ENCODE measurements around the gene COLEC12.
A peak's percentile ranks its signal among the peaks of the same experiment; 100 is the strongest.

COLEC12 gene

DNA sequence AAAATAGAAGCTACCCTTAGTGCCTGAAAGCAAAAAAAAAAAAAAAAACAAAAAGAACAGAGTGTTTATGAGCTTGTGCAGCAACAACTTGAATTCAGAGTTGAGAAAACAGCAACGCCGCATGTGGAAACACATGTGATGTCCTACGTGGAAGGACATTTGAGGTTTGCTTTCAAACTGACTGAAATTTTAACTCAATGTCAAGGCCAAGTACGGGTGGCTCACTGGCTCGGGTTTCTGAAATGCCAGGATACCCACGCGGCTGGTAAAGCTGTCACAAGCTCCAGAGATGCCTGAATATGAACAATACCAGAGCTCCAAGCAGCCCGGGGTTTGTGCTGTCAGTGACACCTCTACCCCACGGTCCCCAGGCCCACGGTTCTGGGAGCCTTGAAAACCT lies 160.5 kb downstream of the COLEC12 start:
- Histone ChIP-seq H3K36me3 (ENCODE audit: control insufficient read depth in 2 of 2, insufficient read depth in 1 of 2, low read length in 2 of 2) (no peaks in the 10 kb centered on the region), H3K27ac (ENCODE audit: extremely low read depth, low read depth, low read length) (no peak overlapping the region), H3K4me1 (ENCODE audit: control insufficient read depth, insufficient read depth, low read length) (no peaks in the 10 kb centered on the region), H3K9me3 (ENCODE audit: control insufficient read depth, insufficient read depth, low read depth, low read length) (no peaks in the 10 kb centered on the region), H3K4me3 (ENCODE audit: low read depth, low read length) (no peak overlapping the region)
- TF ChIP-seq ZBTB20 (tag by site-specific recombination; IDR thresholded peaks at IDR 0.05) (no peak), KLF16 (tag by site-specific recombination; IDR thresholded peaks at IDR 0.05) (no peak)
- TF ChIP-seq, protein P1, sequence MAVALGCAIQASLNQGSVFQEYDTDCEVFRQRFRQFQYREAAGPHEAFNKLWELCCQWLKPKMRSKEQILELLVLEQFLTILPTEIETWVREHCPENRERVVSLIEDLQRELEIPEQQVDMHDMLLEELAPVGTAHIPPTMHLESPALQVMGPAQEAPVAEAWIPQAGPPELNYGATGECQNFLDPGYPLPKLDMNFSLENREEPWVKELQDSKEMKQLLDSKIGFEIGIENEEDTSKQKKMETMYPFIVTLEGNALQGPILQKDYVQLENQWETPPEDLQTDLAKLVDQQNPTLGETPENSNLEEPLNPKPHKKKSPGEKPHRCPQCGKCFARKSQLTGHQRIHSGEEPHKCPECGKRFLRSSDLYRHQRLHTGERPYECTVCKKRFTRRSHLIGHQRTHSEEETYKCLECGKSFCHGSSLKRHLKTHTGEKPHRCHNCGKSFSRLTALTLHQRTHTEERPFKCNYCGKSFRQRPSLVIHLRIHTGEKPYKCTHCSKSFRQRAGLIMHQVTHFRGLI (tag by site-specific recombination; IDR thresholded peaks at IDR 0.05), result no peak
- TF ChIP-seq, protein P2, sequence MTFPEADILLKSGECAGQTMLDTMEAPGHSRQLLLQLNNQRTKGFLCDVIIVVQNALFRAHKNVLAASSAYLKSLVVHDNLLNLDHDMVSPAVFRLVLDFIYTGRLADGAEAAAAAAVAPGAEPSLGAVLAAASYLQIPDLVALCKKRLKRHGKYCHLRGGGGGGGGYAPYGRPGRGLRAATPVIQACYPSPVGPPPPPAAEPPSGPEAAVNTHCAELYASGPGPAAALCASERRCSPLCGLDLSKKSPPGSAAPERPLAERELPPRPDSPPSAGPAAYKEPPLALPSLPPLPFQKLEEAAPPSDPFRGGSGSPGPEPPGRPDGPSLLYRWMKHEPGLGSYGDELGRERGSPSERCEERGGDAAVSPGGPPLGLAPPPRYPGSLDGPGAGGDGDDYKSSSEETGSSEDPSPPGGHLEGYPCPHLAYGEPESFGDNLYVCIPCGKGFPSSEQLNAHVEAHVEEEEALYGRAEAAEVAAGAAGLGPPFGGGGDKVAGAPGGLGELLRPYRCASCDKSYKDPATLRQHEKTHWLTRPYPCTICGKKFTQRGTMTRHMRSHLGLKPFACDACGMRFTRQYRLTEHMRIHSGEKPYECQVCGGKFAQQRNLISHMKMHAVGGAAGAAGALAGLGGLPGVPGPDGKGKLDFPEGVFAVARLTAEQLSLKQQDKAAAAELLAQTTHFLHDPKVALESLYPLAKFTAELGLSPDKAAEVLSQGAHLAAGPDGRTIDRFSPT (tag by site-specific recombination; IDR thresholded peaks at IDR 0.05), result no peak
- ChIA-PET CTCF (no interaction called here), POLR2A (interaction anchor here (0.6 kb wide), 2 partner anchors 67 to 88 kb away, joined by 3 to 4 read pairs; no protein-coding TSS in a partner anchor)

DNA sequence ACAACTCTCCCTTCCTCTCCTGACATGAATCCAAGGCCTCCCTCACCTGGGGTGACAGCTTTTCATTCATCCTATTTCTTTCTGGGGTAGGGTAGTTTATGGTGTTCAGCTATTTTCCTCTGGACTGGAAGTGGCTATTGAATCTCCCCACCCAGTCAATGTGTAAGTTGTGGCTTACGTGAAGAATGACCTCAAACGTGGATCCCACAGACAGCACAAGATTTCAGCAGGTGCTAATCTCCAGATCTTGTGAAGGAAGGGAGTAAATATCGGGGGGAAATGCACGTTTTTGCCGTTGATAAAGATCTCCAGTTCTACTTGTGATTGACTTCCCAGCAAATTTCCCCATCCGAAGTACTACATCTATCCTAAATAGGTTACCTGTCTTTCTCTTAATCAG lies 161.3 kb downstream of the COLEC12 start:
- no peaks in the 10 kb centered on the region for H3K36me3 ChIP-seq (ENCODE audit: control insufficient read depth in 2 of 2, insufficient read depth in 1 of 2, low read length in 2 of 2)
- POLR2A ChIA-PET, result no interaction called here
- CTCF ChIA-PET, result interaction anchor here (0.5 kb wide), 1 partner anchor 21 kb away, joined by 3 read pairs; no protein-coding TSS in a partner anchor

DNA sequence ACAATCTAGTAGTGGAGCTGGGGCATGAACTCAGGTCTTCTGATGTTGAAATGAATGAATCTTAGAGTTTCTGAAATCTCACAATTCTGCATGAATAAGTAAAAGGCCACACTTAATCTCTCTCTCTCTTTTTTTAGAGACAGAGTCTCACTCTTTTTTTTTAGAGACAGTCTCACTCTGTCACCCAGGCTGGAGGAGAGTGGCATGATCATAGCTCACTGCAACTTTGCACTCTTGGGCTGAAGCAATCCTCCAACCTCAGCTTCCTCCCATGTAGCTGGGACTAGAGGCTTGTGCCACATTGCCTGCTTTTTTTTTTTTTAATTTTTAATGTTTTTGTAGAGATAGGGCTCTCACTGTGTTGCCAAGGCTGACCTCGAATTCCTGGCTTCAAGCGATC lies 163.8 kb downstream of the COLEC12 start:
- POLR2A ChIA-PET, result no interaction called here
- H3K4me3 ChIP-seq (ENCODE audit: low read depth, low read length), result no peak overlapping the region

More for the DNA sequence above, 161.3 kb downstream of the COLEC12 start:
- Histone ChIP-seq H3K27ac (ENCODE audit: extremely low read depth, low read depth, low read length) (no peak overlapping the region), H3K4me1 (ENCODE audit: control insufficient read depth, insufficient read depth, low read length) (no peaks in the 10 kb centered on the region), H3K9me3 (ENCODE audit: control insufficient read depth, insufficient read depth, low read depth, low read length) (no peaks in the 10 kb centered on the region), H3K4me3 (ENCODE audit: low read depth, low read length) (no peak overlapping the region)
- TF ChIP-seq, protein P3, sequence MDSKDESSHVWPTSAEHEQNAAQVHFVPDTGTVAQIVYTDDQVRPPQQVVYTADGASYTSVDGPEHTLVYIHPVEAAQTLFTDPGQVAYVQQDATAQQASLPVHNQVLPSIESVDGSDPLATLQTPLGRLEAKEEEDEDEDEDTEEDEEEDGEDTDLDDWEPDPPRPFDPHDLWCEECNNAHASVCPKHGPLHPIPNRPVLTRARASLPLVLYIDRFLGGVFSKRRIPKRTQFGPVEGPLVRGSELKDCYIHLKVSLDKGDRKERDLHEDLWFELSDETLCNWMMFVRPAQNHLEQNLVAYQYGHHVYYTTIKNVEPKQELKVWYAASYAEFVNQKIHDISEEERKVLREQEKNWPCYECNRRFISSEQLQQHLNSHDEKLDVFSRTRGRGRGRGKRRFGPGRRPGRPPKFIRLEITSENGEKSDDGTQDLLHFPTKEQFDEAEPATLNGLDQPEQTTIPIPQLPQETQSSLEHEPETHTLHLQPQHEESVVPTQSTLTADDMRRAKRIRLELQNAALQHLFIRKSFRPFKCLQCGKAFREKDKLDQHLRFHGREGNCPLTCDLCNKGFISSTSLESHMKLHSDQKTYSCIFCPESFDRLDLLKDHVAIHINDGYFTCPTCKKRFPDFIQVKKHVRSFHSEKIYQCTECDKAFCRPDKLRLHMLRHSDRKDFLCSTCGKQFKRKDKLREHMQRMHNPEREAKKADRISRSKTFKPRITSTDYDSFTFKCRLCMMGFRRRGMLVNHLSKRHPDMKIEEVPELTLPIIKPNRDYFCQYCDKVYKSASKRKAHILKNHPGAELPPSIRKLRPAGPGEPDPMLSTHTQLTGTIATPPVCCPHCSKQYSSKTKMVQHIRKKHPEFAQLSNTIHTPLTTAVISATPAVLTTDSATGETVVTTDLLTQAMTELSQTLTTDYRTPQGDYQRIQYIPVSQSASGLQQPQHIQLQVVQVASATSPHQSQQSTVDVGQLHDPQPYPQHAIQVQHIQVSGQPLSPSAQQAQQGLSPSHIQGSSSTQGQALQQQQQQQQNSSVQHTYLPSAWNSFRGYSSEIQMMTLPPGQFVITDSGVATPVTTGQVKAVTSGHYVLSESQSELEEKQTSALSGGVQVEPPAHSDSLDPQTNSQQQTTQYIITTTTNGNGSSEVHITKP (tag by site-specific recombination; IDR thresholded peaks at IDR 0.05), result 0 out of 2 replicates have a peak, but pooled peaks have one; percentile 40
- TF ChIP-seq RBAK (tag by site-specific recombination; IDR thresholded peaks at IDR 0.05), result no peak

More for the DNA sequence above, 163.8 kb downstream of the COLEC12 start:
- TF ChIP-seq KLF1 (tag by site-specific recombination; IDR thresholded peaks at IDR 0.05), result no peak
- no peak for TF ChIP-seq ZNF701 (tag by site-specific recombination; IDR thresholded peaks at IDR 0.05)
- TF ChIP-seq ZFP69B (tag by site-specific recombination; IDR thresholded peaks at IDR 0.05), result no peak
- TF ChIP-seq, protein P4, sequence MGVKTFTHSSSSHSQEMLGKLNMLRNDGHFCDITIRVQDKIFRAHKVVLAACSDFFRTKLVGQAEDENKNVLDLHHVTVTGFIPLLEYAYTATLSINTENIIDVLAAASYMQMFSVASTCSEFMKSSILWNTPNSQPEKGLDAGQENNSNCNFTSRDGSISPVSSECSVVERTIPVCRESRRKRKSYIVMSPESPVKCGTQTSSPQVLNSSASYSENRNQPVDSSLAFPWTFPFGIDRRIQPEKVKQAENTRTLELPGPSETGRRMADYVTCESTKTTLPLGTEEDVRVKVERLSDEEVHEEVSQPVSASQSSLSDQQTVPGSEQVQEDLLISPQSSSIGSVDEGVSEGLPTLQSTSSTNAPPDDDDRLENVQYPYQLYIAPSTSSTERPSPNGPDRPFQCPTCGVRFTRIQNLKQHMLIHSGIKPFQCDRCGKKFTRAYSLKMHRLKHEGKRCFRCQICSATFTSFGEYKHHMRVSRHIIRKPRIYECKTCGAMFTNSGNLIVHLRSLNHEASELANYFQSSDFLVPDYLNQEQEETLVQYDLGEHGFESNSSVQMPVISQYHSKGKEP (tag by site-specific recombination; IDR thresholded peaks at IDR 0.05), result no peak
- TF ChIP-seq HOXC10 (CRISPR knock-in tag; IDR thresholded peaks at IDR 0.05), result no peak
- no peak for TF ChIP-seq ZFP37 (tag by site-specific recombination; IDR thresholded peaks at IDR 0.05)
- no peak for TF ChIP-seq ZNF654 (tag by site-specific recombination; IDR thresholded peaks at IDR 0.05; ENCODE audit: low read depth)
- no peak for TF ChIP-seq BCL11A (tag by site-specific recombination; IDR thresholded peaks at IDR 0.05; ENCODE audit: low read depth)
- no peak for TF ChIP-seq ZNF530 (tag by site-specific recombination; IDR thresholded peaks at IDR 0.05; ENCODE audit: low read depth)
- TF ChIP-seq GLIS1 (tag by site-specific recombination; IDR thresholded peaks at IDR 0.05), result no peak
- no peak for TF ChIP-seq ZSCAN23 (tag by site-specific recombination; IDR thresholded peaks at IDR 0.05)
- no peak for TF ChIP-seq TRIM28 (IDR thresholded peaks at IDR 0.05; ENCODE audit: borderline replicate concordance, low read length)
- TF ChIP-seq, protein P5, sequence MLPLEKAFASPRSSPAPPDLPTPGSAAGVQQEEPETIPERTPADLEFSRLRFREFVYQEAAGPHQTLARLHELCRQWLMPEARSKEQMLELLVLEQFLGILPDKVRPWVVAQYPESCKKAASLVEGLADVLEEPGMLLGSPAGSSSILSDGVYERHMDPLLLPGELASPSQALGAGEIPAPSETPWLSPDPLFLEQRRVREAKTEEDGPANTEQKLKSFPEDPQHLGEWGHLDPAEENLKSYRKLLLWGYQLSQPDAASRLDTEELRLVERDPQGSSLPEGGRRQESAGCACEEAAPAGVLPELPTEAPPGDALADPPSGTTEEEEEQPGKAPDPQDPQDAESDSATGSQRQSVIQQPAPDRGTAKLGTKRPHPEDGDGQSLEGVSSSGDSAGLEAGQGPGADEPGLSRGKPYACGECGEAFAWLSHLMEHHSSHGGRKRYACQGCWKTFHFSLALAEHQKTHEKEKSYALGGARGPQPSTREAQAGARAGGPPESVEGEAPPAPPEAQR (tag by site-specific recombination; IDR thresholded peaks at IDR 0.05), result no peak
- TF ChIP-seq MZF1 (tag by site-specific recombination; IDR thresholded peaks at IDR 0.05; ENCODE audit: borderline replicate concordance), result no peak
- no peak for TF ChIP-seq OVOL3 (tag by site-specific recombination; IDR thresholded peaks at IDR 0.05)
- Histone ChIP-seq H3K27ac (ENCODE audit: extremely low read depth, low read depth, low read length) (no peak overlapping the region), H3K36me3 (ENCODE audit: control insufficient read depth in 2 of 2, insufficient read depth in 1 of 2, low read length in 2 of 2) (no peaks in the 10 kb centered on the region), H3K4me1 (ENCODE audit: control insufficient read depth, insufficient read depth, low read length) (no peaks in the 10 kb centered on the region), H3K9me3 (ENCODE audit: control insufficient read depth, insufficient read depth, low read depth, low read length) (no peaks in the 10 kb centered on the region)
- CTCF ChIA-PET, result no interaction called here

Measured in HEK293 (cell line).